ENCODE data around the gene WIPF2.

Gene WIPF2

GRCh38 chr17:40279402-40279801 is 60.3 kb downstream of the WIPF2 start:
- TF ChIP-seq EZH2phosphoT487 (conservative IDR thresholded peaks at IDR 0.05; ENCODE audit: low read length) (no peak), CTCF (IDR thresholded peaks at IDR 0.05; ENCODE audit: insufficient read depth, low read length, poor library complexity, severe bottlenecking) (no peak)
- peaks cover 4% of the 10 kb centered on the region; the same call in 1 of the 2 replicates for H3F3A ChIP-seq (ENCODE audit: insufficient read depth)
- no peak overlapping the region for H3K4me2 ChIP-seq (ENCODE audit: low read depth, low read length, poor library complexity, severe bottlenecking)
- H3K9ac ChIP-seq (ENCODE audit: low read length) = no peak overlapping the region
- H3K79me2 ChIP-seq (ENCODE audit: insufficient read depth, low read length) = no peaks in the 10 kb centered on the region
- H4K20me1 ChIP-seq (ENCODE audit: low read depth, low read length) = no peaks in the 10 kb centered on the region
- no peaks in the 10 kb centered on the region for H3K9me3 ChIP-seq (ENCODE audit: insufficient read depth, low read length)
- H3K27ac ChIP-seq (ENCODE audit: low read depth, low read length) = no peak overlapping the region
- no peaks in the 10 kb centered on the region for H3K27me3 ChIP-seq (ENCODE audit: low read length)
- H3K9me2 ChIP-seq (replicated peaks; ENCODE audit: insufficient read depth, low read length) = no peaks in the 10 kb centered on the region
- H3K4me3 ChIP-seq (ENCODE audit: insufficient read depth, low read length, poor library complexity, severe bottlenecking) = no peak overlapping the region
- H2AFZ ChIP-seq (ENCODE audit: low read depth, low read length, severe bottlenecking) = no peak overlapping the region
- H3K36me3 ChIP-seq (ENCODE audit: low read length) = peaks cover 4% of the 10 kb centered on the region; the same call in 1 of the 2 replicates

GRCh38 chr17:40281663-40282062 is 62.6 kb downstream of the WIPF2 start:
- no peaks in the 10 kb centered on the region for H4K20me1 ChIP-seq (ENCODE audit: low read depth, low read length)
- H2AFZ ChIP-seq (ENCODE audit: low read depth, low read length, severe bottlenecking) = no peak overlapping the region
- no peaks in the 10 kb centered on the region for H3K9me3 ChIP-seq (ENCODE audit: insufficient read depth, low read length)
- no peaks in the 10 kb centered on the region for H3K27me3 ChIP-seq (ENCODE audit: low read length)
- H3K4me3 ChIP-seq (ENCODE audit: insufficient read depth, low read length, poor library complexity, severe bottlenecking) = no peak overlapping the region
- H3K9ac ChIP-seq (ENCODE audit: low read length) = no peak overlapping the region
- H3F3A ChIP-seq (ENCODE audit: insufficient read depth) = peaks cover 4% of the 10 kb centered on the region; the same call in 1 of the 2 replicates
- no peaks in the 10 kb centered on the region for H3K79me2 ChIP-seq (ENCODE audit: insufficient read depth, low read length)
- no peak overlapping the region for H3K4me2 ChIP-seq (ENCODE audit: low read depth, low read length, poor library complexity, severe bottlenecking)
- no peak overlapping the region for H3K27ac ChIP-seq (ENCODE audit: low read depth, low read length)
- H3K9me2 ChIP-seq (replicated peaks; ENCODE audit: insufficient read depth, low read length) = no peaks in the 10 kb centered on the region
- TF ChIP-seq CTCF (IDR thresholded peaks at IDR 0.05; ENCODE audit: insufficient read depth, low read length, poor library complexity, severe bottlenecking) (no peak), EZH2phosphoT487 (conservative IDR thresholded peaks at IDR 0.05; ENCODE audit: low read length) (no peak)
- H3K36me3 ChIP-seq (ENCODE audit: low read length) = peaks cover 4% of the 10 kb centered on the region; the same call in 1 of the 2 replicates

GRCh38 chr17:40283662-40284061 is 64.6 kb downstream of the WIPF2 start:
- H3K79me2 ChIP-seq (ENCODE audit: insufficient read depth, low read length) = peaks cover 9% of the 10 kb centered on the region
- no peaks in the 10 kb centered on the region for H4K20me1 ChIP-seq (ENCODE audit: low read depth, low read length)
- H3K27me3 ChIP-seq (ENCODE audit: low read length) = no peaks in the 10 kb centered on the region
- H3K4me2 ChIP-seq (ENCODE audit: low read depth, low read length, poor library complexity, severe bottlenecking) = no peak overlapping the region
- TF ChIP-seq EZH2phosphoT487 (conservative IDR thresholded peaks at IDR 0.05; ENCODE audit: low read length) (no peak), CTCF (IDR thresholded peaks at IDR 0.05; ENCODE audit: insufficient read depth, low read length, poor library complexity, severe bottlenecking) (no peak)
- 0 out of 2 replicates have a peak, but pooled peaks cover 3% of the 10 kb centered on the region for H3K36me3 ChIP-seq (ENCODE audit: low read length)
- H3K9me3 ChIP-seq (ENCODE audit: insufficient read depth, low read length) = no peaks in the 10 kb centered on the region
- no peak overlapping the region for H3K27ac ChIP-seq (ENCODE audit: low read depth, low read length)
- no peaks in the 10 kb centered on the region for H3K9me2 ChIP-seq (replicated peaks; ENCODE audit: insufficient read depth, low read length)
- no peak overlapping the region for H3K4me3 ChIP-seq (ENCODE audit: insufficient read depth, low read length, poor library complexity, severe bottlenecking)
- H3K9ac ChIP-seq (ENCODE audit: low read length) = no peak overlapping the region
- no peak overlapping the region for H2AFZ ChIP-seq (ENCODE audit: low read depth, low read length, severe bottlenecking)
- peaks cover 4% of the 10 kb centered on the region for H3F3A ChIP-seq (ENCODE audit: insufficient read depth)
